Astrocyte (in vitro differentiated cells and primary cell): ENCODE results near the gene AGRN. TPM values are rescaled to one million over a fixed set of nuclear protein-coding genes. Genes with fewer than 3 reads are reported as not detected.
"Not testable (repeated sequence)": the region's sequence is repeated elsewhere in the genome, so short reads cannot be mapped to it uniquely, and the experiment has no call there.

ENCODE experiments used
- DNase-seq: peaks from one replicate; pipeline ENCODE4 v3.0.0-alpha.2; 2010; ENCODE audit warnings: low read depth
- FAIRE-seq: peaks from 2 replicates; lab custom pipeline; 2011; peaks lifted over from hg19 to GRCh38; lab: Jason Lieb, UNC
- H2AFZ ChIP-seq: 2 replicates; pipeline ENCODE4 v1.6.0; 2012; ENCODE audit warnings: low read depth, low read length, inconsistent platforms
- H3K27ac ChIP-seq: 2 replicates; pipeline ENCODE4 v1.5.1; 2011; ENCODE audit warnings: low read depth, low read length, inconsistent platforms
- H3K27me3 ChIP-seq: 2 replicates; pipeline ENCODE4 v1.6.0; 2011; ENCODE audit warnings: low read length, inconsistent platforms; ENCODE audit not compliant: insufficient read depth
- H3K36me3 ChIP-seq: 2 replicates; pipeline ENCODE4 v1.5.1; 2011; ENCODE audit warnings: low read length, inconsistent platforms; ENCODE audit not compliant: insufficient read depth
- H3K4me1 ChIP-seq: 2 replicates; pipeline ENCODE4 v1.5.1; 2011; ENCODE audit warnings: low read length, inconsistent platforms; ENCODE audit not compliant: insufficient read depth
- H3K4me2 ChIP-seq: 2 replicates; pipeline ENCODE4 v1.6.0; 2012; ENCODE audit warnings: low read length, inconsistent platforms
- H3K4me3 ChIP-seq: 2 replicates; pipeline ENCODE4 v1.5.1; 2011; ENCODE audit warnings: low read depth, mild to moderate bottlenecking, low read length, inconsistent platforms; ENCODE audit not compliant: insufficient read depth
- H3K79me2 ChIP-seq: 2 replicates; pipeline ENCODE4 v1.6.0; 2012; ENCODE audit warnings: mild to moderate bottlenecking, low read length, inconsistent platforms; ENCODE audit not compliant: insufficient read depth
- H3K9ac ChIP-seq: 2 replicates; pipeline ENCODE4 v1.6.0; 2012; ENCODE audit warnings: mild to moderate bottlenecking, low read length, inconsistent platforms
- H3K9me3 ChIP-seq: 2 replicates; pipeline ENCODE4 v1.5.1; 2012; ENCODE audit warnings: low read depth, mild to moderate bottlenecking, low read length, inconsistent platforms; ENCODE audit not compliant: insufficient read depth
- H4K20me1 ChIP-seq: 2 replicates; pipeline ENCODE4 v1.6.0; 2012; ENCODE audit warnings: low read length, inconsistent platforms; ENCODE audit not compliant: insufficient read depth
- H3K27ac Mint-ChIP-seq: one replicate; pipeline ENCODE4 v1.8.0; 2021; ENCODE audit warnings: mild to moderate bottlenecking, mixed read lengths; ENCODE audit not compliant: unreplicated experiment
- H3K27me3 Mint-ChIP-seq: one replicate; pipeline ENCODE4 v1.8.0; 2021; ENCODE audit warnings: low read depth, mixed read lengths; ENCODE audit not compliant: unreplicated experiment
- H3K36me3 Mint-ChIP-seq: one replicate; pipeline ENCODE4 v1.8.0; 2021; ENCODE audit warnings: low read depth, mixed read lengths; ENCODE audit not compliant: unreplicated experiment
- H3K4me1 Mint-ChIP-seq: one replicate; pipeline ENCODE4 v1.8.0; 2021; ENCODE audit warnings: low read depth, mixed read lengths; ENCODE audit not compliant: unreplicated experiment
- H3K4me3 Mint-ChIP-seq: one replicate; pipeline ENCODE4 v1.8.0; 2021; ENCODE audit warnings: mild to moderate bottlenecking, moderate library complexity, mixed read lengths; ENCODE audit not compliant: unreplicated experiment
- H3K9me3 Mint-ChIP-seq: one replicate; pipeline ENCODE4 v1.8.0; 2021; ENCODE audit warnings: mild to moderate bottlenecking, mixed read lengths; ENCODE audit not compliant: unreplicated experiment
- CTCF ChIP-seq: IDR thresholded peaks from 2 replicates; pipeline ENCODE4 v1.5.1; 2011; ENCODE audit warnings: low read depth, mild to moderate bottlenecking, inconsistent platforms, low read length, moderate library complexity; ENCODE audit not compliant: insufficient read depth
- EZH2 ChIP-seq: IDR thresholded peaks from 2 replicates; pipeline ENCODE4 v1.6.1; 2012; ENCODE audit warnings: mild to moderate bottlenecking, low read length, inconsistent platforms; ENCODE audit not compliant: insufficient read depth
- total RNA-seq: library from RNA; stranded (reverse); gene quantifications from 2 replicates; pipeline ENCODE4 v1.2.1, GENCODE V29; 2021

Gene AGRN
- total RNA-seq, 1 donor from 2014 or later = 589 TPM

GRCh38 chr1:1014799-1015681 lies 4.9 kb upstream of the AGRN start:
- no peak overlapping the region for H3K4me3 ChIP-seq
- FAIRE-seq = no peak

GRCh38 chr1:1017397-1018320 lies 2.3 kb upstream of the AGRN start:
- H3K9me3 Mint-ChIP-seq, DNase-seq, H3K27ac ChIP-seq, H3K9ac ChIP-seq, H3K36me3 Mint-ChIP-seq, H3K9me3 ChIP-seq, H4K20me1 ChIP-seq, H3K27me3 ChIP-seq, FAIRE-seq, H3K4me3 ChIP-seq, H3K27me3 Mint-ChIP-seq, H3K36me3 ChIP-seq, H2AFZ ChIP-seq, H3K4me2 ChIP-seq: not testable (repeated sequence)
- Histone ChIP-seq H3K4me1 (peaks cover 22% of the 10 kb centered on the region), H3K79me2 (peaks cover 18% of the 10 kb centered on the region)
- Mint-ChIP-seq H3K27ac (peak overlapping the region; percentile 34), H3K4me3 (peak overlapping the region; percentile 34), H3K4me1 (peaks cover 16% of the 10 kb centered on the region)

More at GRCh38 chr1:1014799-1015681, 4.9 kb upstream of the AGRN start:
- peak overlapping the region; percentile 93 for H3K4me3 Mint-ChIP-seq
- Histone ChIP-seq H3K27ac (no peak overlapping the region), H3K9me3 (no peaks in the 10 kb centered on the region), H4K20me1 (no peaks in the 10 kb centered on the region), H3K9ac (peak overlapping the region; percentile 80), H2AFZ (no peak overlapping the region), H3K27me3 (no peaks in the 10 kb centered on the region), H3K4me1 (peaks cover 9% of the 10 kb centered on the region), H3K79me2 (no peaks in the 10 kb centered on the region), H3K36me3 (no peaks in the 10 kb centered on the region), H3K4me2 (peak overlapping the region; percentile 85)
- peak overlapping the region; percentile 97 for H3K27ac Mint-ChIP-seq
- H3K27me3 Mint-ChIP-seq = no peaks in the 10 kb centered on the region
- H3K36me3 Mint-ChIP-seq = peaks cover 11% of the 10 kb centered on the region
- H3K9me3 Mint-ChIP-seq = no peaks in the 10 kb centered on the region
- DNase-seq = no peak
- no peak for TF ChIP-seq EZH2
- peak; percentile 8 for TF ChIP-seq CTCF
- peaks cover 8% of the 10 kb centered on the region for H3K4me1 Mint-ChIP-seq

DNA sequence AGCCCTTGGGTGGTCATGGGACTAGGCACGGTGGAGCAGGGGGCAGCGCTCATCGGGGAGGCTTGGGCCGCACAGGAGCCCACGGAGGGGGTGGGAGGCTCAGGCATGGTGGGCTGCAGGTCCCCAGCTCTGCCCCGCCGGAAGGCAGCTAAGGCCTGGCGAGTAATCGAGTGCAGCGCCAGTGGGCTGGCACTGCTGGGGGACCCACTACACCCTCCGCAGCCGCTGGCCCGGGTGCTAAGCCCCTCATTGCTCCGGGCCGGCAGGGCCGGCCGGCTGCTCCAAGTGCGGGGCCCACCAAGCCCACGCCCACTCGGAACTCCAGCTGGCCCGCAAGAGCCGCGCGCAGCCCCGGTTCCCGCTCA lies 1.6 kb upstream of the AGRN start:
- peaks cover 19% of the 10 kb centered on the region for H3K4me1 Mint-ChIP-seq
- not testable (repeated sequence) for H3K36me3 Mint-ChIP-seq, H3K9ac ChIP-seq, H3K27me3 Mint-ChIP-seq, H3K36me3 ChIP-seq, H3K9me3 Mint-ChIP-seq, H2AFZ ChIP-seq, H3K27ac Mint-ChIP-seq, DNase-seq, H3K27me3 ChIP-seq, H3K4me3 Mint-ChIP-seq, H3K4me3 ChIP-seq, H3K4me2 ChIP-seq, FAIRE-seq, H3K9me3 ChIP-seq, H3K27ac ChIP-seq
- peaks cover 29% of the 10 kb centered on the region for H3K4me1 ChIP-seq
- peaks cover 25% of the 10 kb centered on the region for H3K79me2 ChIP-seq
- H4K20me1 ChIP-seq = peaks cover 15% of the 10 kb centered on the region
